ENCODE measurements around the gene RAB3IL1.

DNA sequence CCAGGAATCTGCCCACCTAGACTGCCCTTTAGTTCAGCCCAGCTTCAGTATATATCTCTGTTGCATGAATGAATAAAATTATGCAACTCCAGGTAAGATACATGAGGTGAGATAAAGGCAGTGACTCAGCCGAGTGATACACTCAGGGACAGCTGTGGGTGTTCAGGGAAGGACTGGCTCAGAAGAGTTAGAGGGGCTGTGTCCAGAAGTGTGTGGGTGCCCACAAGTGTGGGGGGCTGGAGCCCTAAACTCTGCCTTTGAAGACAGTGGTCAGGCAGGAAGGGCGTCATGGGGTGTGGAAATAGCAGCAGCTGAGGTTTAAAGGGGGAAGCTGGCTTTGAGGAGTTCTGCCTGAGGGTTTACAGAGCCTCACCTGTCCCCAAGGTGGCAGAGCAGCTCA lies 41.7 kb upstream of the RAB3IL1 start:
- TF ChIP-seq POLR2AphosphoS5 (IDR thresholded peaks at IDR 0.05; ENCODE audit: control insufficient read depth, insufficient read depth, low read depth, low read length) = no peak
- TF ChIP-seq HCFC1 (IDR thresholded peaks at IDR 0.05; ENCODE audit: low read depth, low read length) = no peak
- TF ChIP-seq RFX7 (CRISPR knock-in tag; IDR thresholded peaks at IDR 0.05) = no peak
- TF ChIP-seq, protein P1, sequence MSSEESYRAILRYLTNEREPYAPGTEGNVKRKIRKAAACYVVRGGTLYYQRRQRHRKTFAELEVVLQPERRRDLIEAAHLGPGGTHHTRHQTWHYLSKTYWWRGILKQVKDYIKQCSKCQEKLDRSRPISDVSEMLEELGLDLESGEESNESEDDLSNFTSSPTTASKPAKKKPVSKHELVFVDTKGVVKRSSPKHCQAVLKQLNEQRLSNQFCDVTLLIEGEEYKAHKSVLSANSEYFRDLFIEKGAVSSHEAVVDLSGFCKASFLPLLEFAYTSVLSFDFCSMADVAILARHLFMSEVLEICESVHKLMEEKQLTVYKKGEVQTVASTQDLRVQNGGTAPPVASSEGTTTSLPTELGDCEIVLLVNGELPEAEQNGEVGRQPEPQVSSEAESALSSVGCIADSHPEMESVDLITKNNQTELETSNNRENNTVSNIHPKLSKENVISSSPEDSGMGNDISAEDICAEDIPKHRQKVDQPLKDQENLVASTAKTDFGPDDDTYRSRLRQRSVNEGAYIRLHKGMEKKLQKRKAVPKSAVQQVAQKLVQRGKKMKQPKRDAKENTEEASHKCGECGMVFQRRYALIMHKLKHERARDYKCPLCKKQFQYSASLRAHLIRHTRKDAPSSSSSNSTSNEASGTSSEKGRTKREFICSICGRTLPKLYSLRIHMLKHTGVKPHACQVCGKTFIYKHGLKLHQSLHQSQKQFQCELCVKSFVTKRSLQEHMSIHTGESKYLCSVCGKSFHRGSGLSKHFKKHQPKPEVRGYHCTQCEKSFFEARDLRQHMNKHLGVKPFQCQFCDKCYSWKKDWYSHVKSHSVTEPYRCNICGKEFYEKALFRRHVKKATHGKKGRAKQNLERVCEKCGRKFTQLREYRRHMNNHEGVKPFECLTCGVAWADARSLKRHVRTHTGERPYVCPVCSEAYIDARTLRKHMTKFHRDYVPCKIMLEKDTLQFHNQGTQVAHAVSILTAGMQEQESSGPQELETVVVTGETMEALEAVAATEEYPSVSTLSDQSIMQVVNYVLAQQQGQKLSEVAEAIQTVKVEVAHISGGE (CRISPR knock-in tag; IDR thresholded peaks at IDR 0.05) = no peak

All from K562 (cell line).